ENCODE results near the gene SERINC5.

SERINC5 gene

DNA sequence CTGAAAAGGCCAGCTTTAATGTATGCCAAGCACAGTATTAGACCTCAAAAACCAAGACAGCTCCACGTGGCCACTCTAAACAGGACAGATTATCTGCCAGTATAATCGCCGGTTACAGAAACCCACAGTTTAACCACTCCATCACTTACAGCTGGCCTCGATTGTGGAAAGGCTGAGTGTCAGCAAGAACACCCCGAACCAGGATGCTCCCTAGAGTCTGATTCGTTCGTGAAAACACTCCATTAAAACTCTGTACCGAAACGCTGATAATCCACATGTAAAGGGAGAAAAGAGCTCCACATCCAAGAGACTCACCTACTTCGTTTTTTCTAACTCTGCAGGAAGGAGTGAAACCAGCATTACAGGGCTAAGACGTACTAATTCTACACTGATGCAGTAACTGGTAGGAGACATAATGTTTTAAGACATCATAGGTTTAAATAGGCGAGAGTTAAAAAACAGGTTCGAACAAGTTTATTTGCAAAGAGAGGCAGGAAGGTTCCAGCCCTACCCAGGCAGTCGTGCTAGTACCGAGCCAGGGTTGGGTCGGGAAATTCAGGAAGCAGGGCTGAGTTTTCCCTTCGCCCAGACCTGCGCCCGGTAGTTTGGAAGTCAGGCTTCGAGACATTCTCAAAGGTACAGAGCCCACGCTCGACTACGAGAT, 949 bp downstream of the SERINC5 start:
- DNase-seq = no peak

DNA sequence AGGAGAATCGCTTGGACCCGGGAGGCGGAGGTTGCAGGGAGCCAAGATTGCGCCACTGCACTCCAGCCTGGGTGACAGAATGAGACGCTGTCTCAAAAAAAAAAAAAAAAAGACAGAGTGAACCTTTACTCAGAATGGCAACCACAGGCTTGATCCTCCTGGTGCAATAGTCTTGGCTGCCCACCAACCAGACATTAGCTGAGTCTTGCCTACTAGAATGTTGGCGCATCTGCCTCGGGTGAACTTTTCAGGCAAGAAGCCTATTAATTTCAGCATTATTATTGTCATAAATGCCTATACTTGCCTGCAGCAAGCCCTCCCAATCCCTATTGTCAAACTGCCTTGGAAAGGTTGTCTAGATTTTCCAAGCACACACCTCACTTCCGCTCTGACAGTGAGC, 4.2 kb downstream of the SERINC5 start:
- DNase-seq = no peak

DNA sequence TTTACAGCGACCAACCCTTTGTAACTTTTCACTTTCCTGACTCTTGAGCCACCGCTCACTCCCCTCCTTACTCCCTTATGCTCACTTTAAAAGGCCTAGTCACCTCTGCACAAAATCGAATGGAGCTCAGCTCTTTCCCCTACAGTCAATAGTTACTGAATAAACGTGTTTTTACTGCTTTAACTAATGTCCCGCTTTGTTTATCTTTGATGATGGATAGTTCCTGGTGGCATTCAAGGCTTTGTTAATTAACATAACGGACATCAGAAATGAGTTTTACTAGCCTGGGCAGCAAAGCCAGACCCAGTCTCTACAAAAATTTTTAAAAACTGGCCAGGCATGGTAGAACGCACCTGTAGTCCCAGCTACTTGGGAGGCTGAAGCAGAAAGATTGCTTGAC, 5.0 kb downstream of the SERINC5 start:
- DNase-seq = peak in 1 of 2 experiments; percentile 2

DNA sequence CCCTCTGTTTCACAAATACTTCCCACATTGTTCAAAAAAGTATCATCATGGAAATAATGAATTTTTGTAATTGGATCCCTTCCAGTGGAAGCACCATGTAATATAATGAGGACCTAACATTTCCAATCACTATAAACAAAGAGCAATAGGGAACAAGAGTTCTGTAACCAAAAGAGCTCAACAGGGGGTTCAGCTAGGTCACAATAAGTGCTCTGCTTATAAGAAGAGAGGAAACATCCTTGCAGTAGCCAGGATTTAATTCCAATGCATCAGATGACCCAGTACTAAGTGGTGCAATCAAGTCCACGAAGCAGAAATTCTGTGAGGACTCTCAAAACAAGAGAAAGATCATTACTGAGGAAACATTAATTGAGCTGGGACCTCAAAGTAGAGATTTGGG, 5.9 kb downstream of the SERINC5 start:
- no peak for DNase-seq

DNA sequence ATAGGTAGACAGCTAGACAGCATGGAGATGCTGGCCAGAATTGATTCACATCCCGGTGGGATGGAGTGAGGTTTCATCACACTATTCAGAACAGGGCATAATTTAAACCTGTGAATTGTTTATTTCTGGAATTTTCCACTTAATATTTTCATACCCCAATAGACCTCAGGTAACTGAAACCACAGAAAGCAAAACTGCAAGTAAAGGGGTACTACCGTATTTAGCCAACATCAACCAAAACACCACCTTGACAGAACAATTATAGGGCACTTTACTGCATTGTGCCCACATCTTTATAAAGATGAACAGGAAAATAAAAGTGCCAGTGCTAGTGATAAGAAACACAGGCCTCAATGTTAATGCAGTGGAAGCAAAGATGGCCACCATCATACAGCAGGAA, 7.5 kb downstream of the SERINC5 start:
- no peak for DNase-seq

DNA sequence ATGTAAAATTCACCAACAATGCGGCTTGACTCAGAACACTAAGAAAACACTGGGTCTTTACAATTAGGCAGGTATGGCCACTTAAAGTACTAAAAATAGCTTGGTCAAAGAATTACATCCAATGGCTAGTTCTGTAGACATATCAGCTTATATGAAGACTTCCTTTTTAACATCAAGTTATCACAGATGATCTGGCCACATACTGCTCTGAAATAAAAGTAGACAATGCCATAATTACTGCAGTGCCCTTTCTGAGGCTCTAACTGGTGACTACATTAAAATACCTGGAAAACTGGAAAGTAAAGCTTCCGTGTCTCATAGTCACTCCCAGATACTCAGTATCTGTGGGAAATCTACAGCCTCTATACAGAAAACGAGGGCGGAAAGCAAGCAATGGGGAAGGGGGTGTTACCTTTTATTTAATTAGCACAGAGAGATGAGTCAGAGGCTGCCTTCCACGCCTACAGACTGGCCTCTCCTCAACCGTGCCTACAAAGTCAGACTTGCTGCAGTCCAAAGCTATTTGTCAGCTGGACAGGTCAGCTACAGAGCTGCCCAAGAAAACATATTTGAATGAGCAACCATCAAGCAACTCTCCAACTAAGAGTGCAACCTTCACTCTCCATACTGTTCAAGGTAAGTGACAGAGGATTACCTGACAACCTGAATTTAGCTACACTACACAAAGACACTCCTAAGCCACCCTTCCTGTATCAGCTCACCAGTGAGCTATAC, 8.7 kb downstream of the SERINC5 start:
- peak; percentile 15 to 60 for DNase-seq

DNA sequence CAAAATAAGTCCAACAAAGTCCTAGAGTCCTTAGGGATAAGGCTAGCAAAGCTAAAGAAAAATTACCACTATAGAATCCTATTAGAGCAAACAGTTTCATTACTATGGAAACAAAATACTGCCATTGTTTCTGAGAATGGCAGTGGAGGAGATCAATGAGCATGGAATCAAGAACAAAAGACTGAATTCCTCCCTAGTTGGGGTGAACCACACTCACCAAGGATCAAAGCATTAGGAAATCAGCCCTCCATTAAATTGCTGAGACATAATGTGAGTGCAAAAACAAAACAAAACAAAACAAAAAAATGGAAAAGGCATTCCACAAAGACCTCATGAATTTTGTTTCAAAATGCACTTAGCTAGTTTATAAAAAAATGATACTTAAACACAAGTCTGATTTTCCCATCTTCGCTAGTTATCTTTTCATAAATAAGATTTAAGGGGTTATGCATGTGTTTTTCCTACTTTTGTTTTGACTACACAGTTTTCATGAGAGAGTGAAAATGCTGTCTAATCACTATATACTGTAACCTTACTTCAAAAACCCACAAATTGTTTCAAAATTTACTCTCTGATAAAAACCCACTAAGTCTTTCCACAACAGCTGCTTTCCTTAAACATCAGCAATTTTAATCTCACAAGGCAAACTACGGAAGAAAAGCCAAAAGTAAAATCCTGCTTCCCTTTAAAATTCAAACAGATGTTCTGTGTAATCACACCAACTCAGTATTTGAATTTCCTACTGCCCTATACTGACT, 9.7 kb downstream of the SERINC5 start:
- peak in 1 of 2 experiments; percentile 4 for DNase-seq

DNA sequence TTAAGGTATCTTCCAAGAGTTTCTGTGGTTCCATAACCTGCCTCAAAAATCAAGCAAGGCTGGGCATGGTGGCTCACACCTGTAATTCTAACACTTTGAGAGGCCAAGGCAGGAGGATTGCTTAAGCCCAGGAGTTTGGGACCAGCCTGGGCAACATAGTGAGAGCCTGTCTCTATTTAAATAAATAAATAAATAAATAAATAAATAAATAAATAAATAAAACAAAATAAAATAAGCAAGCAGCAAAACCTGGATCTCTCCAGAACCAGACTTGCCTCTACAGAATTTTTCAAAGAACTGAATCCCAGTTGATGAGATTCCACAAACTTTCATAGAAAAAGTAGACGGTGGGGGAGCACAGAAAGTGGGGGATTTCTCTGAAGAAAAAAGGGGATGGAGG, 12.3 kb downstream of the SERINC5 start:
- DNase-seq = no peak

DNA sequence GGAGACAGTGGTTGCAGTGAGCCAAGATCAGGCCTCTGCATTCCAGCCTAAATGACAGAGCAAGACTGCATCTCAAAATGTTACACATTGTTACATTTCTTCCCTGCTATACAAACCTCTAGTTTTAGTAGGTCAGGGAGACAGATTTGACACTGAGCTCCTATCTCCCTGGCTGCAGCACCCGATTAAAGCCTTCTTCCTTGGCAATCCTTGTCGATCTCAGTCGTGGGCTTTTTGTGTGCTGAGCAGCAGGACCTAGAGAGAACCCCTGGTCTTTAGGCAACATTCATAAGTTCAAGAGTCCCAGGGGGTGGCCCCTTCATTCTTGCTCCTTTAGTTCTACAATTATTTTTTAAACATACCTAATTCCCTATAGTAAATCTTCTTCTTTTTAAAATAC, 13.0 kb downstream of the SERINC5 start:
- no peak for DNase-seq

DNA sequence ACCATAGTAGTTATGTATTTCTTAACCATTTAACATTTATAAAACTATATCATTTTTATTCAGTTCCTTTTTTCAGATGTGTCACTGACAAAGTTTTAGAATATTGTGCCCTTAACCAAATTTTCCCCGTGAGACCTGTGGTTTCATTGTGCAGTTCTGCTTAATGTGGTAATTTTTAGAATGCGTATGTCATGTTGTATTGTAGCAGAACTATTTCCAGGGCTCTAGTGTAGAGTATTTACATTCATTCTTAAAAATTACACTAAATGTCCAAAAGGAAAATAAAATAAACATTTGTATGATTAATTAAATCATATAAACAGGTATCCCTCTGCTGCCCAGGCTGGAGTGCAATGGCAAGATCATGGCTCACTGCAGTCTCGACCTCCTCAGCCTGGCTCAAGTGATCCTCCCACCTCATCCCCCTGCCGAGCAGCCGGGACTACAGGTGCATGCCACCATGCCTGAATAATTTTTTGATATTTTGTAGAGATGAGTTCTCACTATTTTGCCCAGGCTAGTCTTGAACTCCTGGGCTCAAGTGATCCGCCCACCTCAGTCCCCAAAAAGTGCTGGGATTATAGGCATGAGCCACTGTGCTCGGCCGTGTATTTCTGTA, 15.4 kb downstream of the SERINC5 start:
- no peak for DNase-seq

DNA sequence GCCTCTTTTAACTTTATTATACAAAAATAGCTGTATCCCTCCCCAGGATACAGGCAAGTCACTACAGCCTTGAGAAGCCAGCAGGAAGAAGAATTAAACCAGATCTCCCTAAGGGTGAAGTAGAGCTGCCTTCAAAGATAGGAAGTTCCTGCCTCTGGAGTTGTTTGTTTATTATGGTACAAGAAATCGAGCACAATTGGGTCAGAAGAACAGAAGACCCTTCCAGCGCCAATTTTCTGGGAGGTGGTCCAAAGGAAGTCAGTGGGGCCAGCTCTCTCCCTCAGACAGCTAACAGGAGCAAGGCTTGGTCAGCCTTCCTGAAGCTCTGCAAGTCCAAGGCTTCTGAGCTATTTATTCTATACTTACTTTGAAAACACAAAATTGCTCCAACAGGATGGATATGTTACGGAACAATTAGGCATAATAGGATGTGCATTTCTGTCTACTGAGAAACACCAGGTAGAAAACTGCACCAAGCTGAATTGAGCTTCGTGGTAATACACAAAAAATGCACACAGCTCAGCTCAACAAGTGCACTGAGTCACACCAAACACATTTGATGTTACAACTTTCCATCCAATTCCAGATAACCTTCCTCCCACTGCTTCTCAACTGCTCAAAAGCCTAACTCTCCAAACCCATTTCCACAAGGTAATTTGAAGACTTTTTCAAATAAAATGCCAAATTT, 16.0 kb downstream of the SERINC5 start:
- no peak for DNase-seq

DNA sequence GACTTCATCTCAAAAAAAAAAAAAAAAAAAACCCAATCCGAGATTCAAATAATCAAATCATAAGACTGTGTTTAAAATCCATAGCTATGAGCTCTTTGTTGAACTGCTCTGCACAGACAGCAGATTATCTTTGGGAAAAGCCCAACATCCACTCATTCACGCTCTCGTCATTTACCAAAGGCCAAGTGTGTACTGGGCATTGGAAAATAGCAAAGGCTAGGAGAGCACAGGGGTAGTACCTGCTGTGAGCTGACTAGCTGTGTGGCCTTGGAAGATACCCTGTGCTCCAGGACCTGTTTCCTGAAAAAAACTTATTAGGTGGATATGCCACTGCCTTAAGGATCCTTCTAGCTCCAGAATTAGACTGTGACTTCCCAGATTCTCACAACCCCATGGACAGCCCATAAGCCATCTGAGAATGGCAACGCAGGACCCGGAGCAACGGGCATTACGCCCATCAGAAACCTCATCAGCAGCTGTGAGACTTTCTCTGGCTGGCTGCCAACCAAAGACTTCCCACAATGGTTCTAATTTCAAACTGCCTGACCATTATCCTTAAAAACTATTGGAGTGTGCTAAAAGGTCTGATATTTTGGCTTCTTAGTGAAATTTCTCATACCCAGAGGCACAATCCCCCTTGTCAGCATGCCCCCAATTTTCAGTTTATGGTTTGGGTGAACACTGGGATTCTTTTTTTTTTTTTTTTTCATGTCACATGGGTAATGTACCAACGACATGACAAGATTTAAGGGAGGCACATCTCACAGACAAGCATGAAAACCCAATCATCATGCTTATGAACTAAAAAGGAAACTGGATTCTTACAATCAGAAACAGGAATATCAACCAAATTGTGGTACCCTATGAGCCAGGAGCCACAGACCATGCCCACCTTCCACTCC, 16.8 kb downstream of the SERINC5 start:
- peak in 1 of 2 experiments; percentile 53 for DNase-seq

DNA sequence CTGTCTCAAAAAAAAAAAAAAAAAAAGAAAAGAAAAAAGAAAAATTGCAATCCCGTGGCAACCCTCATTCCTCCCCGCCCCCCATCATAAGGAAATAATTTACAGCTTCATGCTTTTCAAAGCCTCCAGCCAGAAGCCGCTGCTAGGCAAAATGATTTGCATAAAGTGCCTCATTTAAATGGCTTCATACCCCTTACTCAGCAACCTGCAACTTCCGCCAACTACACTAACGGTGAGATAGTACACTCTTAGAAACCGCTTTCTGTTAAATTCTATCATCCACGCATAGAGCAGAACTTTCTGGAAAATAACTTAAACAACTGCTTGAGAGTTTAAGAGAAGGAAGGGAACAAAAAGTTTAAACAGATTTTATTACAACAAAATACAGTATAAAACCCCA, 17.8 kb downstream of the SERINC5 start:
- DNase-seq = no peak

DNA sequence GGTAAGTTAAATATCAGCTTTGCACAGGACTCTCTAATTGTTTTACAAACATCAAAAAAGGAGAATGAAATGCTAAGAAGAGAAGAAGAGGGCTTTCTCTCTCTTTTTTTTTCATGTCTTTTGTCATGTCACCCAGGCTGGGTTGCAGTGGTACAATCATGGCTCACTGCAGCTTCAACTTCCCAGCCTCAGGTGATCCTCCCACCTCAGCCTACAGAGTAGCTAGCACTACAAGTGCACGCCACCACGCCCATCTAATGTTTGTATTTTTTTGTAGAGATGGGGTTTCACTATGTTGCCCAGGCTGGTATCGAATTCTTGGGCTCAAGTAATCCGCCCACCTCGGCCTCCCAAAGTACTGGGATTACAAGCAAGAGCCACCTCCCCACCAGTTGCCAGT, 18.6 kb downstream of the SERINC5 start:
- no peak for DNase-seq

DNA sequence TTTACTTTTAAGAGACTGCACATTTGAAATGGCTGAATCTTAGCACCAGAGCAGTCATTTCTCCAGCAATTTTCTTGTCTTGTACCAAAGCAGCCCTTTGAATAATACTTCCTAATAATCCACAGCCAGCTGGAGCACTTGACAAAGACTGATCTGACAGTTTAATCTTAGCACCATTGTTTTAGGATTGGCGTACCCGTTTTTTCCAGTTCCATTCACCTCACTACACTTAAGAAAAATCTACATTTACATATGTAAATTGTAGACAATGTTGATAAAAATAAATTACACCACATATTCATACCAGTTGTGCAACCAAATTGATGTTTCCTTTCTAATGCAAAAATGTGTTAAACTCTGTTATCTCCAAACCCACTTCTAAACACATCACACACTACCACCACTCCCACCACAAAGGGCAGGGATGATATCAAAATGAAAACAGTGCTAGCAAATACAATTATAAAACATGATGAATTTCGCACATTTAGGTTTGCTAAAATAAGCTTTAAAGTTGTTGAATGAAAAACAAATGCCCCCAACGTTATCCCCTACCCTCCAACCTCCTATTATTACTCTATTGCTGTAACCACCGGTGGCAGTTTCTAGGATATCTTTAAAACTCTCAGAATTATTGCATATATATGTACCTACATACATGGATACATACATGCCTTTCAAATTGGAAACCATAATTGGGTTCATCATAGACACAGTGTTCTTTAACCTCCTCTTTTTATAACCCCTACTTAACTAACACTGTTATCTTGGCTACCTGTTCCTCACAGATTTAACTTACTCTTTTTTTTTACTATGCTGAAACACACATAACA, 21.5 kb downstream of the SERINC5 start:
- DNase-seq = no peak

DNA sequence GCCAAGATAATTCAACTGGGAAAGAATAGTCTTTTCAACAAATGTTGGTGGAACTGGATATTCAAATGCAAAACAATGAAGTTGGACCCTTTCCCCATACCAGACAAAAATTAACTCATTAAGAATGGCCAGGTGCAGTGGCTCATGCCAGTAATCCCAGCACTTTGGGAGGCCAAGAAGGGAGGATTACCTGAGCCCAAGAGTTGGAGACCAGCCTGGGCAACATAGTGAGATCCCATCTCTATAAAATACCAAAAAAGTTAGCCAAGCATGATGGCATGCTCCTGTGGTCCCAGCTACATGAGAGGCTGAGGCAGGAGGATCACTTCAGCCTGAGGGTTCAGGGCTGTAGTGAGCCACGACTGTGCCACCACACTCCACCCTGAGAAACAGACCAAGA, 24.2 kb downstream of the SERINC5 start:
- DNase-seq = no peak

DNA sequence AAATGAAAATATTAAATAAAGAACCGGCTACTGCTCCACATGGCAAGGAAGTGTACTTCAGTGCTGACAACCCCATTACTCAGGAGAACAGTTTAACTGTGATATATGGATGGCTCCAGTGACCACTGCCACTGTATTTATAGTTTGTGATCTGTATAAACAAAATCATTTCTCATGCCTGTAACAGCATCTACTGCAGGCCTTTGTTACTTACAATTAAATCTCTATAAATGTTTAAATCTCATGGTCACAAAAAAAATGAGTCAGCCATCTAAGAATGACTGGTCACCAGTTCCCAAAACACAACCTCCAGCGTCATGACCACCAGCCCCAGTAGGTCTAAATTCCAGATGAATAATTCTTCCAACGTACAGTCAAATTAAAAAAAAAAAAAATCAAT, 24.6 kb downstream of the SERINC5 start:
- no peak for DNase-seq

DNA sequence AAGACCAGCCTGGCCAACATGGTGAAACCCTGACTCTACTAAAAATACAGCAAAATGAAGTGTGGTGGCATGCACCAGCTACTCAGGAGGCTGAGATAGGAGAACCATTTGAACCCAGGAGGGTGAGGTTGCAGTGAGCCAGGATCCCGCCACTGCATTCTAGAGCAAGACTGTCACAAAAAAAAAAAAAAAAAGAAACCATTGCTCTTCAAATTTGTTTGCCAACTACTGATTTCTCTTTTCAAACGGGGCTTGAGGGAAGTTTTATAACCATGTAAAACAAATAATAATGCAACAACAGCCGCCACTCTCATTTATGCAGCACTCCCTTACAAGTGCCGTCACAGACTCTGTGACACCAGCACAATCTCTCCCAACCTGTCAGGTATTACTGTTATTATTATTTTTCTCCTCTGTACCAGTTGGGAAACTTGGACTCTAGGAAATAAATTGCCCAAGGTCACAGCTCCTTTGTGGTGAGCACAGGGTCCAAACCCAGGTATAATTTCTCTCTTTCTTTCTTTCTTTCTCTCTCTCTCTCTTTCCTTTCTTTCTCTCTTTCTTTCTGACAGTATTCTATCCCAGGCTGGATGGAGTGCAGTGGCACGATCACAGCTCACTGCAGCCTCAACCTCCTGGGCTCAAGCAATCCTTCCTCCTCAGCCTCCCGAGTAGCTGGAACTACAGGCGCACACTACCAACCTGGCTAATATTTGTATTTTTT, 25.4 kb downstream of the SERINC5 start:
- no peak for DNase-seq

DNA sequence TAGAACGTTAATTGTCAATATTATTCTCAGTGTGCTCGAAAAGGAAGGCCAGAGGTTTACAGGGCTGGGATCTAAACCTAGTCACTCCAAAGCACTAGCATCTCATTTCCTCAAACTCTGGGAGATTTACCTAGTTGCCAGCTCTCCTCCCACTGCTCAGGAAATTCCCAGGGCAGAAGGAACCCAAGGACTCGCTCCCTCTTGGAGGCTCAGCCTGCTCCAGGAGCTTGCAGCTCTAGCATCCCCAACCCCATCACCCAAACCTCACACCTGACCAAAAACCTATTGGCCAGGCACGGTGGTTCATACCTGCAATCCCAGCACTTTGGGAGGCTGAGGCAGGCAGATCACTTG, 26.0 kb downstream of the SERINC5 start:
- DNase-seq = no peak

DNA sequence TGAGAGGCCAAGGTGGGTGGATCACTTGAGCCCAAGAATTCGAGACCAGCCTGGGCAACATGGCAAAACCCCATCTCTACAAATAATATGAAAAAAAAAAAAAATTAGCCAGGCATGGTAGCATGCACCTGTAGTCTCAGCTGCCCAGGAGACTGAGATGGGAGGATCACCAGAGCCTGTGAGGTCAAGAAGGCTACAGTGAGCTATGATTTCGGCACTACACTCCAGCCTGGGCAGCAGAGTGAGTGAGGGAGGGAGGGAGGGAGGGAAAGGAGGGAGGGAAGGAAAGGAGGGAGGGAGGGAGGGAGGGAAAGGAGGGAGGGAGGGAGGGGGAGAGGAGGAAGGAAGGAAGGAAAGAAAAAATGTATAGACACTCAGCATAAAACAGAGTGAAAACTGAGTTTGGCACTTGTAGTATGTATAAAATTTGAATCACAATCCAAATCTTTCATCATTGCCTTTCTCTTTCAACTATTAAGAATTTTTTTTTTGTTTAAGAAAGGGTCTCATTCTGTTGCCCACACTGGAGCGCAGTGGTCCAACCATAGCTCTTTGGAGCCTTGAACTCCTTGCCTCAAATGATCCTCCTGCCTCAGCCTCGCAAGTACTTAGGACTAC, 27.8 kb downstream of the SERINC5 start:
- DNase-seq = no peak

Measured in NCI-H2081 (cell line).